Adrenal gland (tissue), 5 donors: ENCODE data around the gene TRIM47.

ENCODE experiments used
- POLR2A ChIP-seq, 2 donors: fragments of 450-650 bp; IDR thresholded peaks; one replicate each; pipeline ENCODE4 v1.6.1; 2017; ENCODE audit warnings: antibody characterized with exemption in 2 of 2, mild to moderate bottlenecking in 2 of 2, moderate library complexity in 1 of 2
- TF ChIP-seq, protein P1 (sequence below), 6 experiments: fragments of 450-650 bp in 4 of 6; fragments of 200-600 bp in 2 of 6; sonication (generic) in 1 of 6; IDR thresholded peaks; 1 replicate in 5 of 6; 2 replicates in 1 of 6; pipeline versions ENCODE4 v1.5.1 to v1.8.0; 2016 to 2021; ENCODE audit warnings: antibody characterized with exemption in 6 of 6, mild to moderate bottlenecking in 2 of 6, moderate library complexity in 1 of 6
- donor health status: DM: no; HTN: no; CAD: no.

DNA sequence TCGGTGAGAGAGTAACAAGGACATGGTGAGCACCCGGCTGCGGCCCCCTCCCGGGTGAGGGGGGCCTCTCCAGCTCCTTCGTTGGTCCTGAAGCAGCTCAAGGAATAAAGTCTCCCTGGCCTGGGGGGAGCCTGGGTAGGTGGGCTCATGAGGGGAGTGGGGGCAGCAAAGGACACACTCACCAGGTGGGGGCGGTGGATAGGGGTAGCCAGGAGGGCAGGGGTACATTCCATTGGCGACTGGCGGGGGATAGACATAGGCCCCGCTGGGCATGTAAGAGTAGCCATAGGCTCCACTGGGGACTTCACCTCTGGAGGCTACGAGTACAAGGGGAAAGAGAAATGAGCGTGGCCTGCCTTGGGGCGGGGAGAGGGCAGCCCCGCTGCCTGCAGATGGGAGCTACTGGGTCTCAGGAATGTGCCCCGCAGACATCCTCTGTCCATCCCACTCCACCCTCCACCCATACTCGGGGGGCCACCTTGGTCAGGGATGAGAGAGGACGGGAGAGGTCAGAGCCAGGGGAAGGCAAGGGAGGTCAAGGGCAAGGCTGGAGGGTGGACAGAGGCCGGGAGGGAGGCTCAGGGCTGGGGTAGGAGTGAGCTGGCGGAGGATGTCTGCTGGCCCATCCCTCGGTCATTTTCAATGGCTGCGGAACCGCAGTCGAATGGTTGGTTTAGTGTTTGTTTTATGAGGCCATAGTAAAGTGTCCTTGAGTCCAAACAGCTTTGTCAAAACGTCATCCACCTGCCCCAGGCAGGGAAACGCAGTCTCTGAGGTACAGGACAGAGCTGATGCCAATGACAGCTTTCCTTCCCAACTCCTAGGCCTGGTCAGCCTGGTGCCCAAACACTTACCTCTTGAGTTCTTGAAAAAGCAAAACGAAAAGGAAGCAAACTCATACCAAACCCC, 30.5 kb downstream of the TRIM47 start:
- TF ChIP-seq, protein P1, sequence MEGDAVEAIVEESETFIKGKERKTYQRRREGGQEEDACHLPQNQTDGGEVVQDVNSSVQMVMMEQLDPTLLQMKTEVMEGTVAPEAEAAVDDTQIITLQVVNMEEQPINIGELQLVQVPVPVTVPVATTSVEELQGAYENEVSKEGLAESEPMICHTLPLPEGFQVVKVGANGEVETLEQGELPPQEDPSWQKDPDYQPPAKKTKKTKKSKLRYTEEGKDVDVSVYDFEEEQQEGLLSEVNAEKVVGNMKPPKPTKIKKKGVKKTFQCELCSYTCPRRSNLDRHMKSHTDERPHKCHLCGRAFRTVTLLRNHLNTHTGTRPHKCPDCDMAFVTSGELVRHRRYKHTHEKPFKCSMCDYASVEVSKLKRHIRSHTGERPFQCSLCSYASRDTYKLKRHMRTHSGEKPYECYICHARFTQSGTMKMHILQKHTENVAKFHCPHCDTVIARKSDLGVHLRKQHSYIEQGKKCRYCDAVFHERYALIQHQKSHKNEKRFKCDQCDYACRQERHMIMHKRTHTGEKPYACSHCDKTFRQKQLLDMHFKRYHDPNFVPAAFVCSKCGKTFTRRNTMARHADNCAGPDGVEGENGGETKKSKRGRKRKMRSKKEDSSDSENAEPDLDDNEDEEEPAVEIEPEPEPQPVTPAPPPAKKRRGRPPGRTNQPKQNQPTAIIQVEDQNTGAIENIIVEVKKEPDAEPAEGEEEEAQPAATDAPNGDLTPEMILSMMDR (IDR thresholded peaks at IDR 0.05), result no peak
- TF ChIP-seq POLR2A (IDR thresholded peaks at IDR 0.05), result no peak
